ENCODE measurements around the gene WFDC5.

DNA sequence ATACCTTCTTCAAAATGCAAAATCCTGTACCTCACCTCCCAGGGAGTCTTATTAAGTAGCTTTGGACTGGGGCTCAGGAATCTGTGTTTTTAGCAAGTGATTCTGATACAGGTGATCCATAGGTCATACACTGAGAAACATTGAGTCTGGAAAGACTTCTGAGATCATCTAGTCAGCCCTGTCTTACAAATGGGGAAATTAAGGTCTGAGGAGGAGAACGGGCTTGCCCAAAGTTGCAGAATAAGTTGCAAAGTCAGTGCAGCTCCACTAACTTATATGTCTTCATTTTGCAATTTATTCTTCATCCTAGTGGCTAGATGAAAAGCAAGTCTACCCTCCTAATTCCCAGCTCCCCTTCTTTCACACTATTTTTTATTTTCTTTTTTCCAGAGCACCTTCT is 42.9 kb downstream of the WFDC5 start:
- TF ChIP-seq POLR2A (IDR thresholded peaks at IDR 0.05) (no peak), CTCF (IDR thresholded peaks at IDR 0.05) (no peak), POLR2AphosphoS5 (IDR thresholded peaks at IDR 0.05) (no peak), EP300 (IDR thresholded peaks at IDR 0.05) (no peak)

All from sigmoid colon (tissue), 4 donors.